ENCODE measurements around the gene TMEM131. TPM values are rescaled to one million over a fixed set of nuclear protein-coding genes. Genes with fewer than 3 reads are reported as not detected.

TMEM131 gene
- total RNA-seq, 2 donors from 2014 or later = 39.0 to 43.0 TPM

GRCh38 chr2:97966545-97967215 is 29.1 kb downstream of the TMEM131 start:
- H3K27me3 ChIP-seq (ENCODE audit: control insufficient read depth, insufficient read depth, low read length, poor library complexity, severe bottlenecking) = no peaks in the 10 kb centered on the region
- peaks cover 1% of the 10 kb centered on the region for H3K36me3 Mint-ChIP-seq (ENCODE audit: low read depth)
- peaks cover 29% of the 10 kb centered on the region for H3K4me1 Mint-ChIP-seq
- no peak overlapping the region for H3K27ac ChIP-seq (ENCODE audit: low read depth, low read length)
- WGBS, 2 experiments (ENCODE audit: insufficient coverage in 1 of 2, insufficient read length in 1 of 2) = 97 to 100% methylated on average over 1 to 3 of the region's 3 CpGs
- DNase-seq = no peak
- no peak overlapping the region for H3K9ac ChIP-seq (ENCODE audit: extremely low read depth, low read length, poor library complexity, severe bottlenecking)
- no peak overlapping the region for H3K4me3 Mint-ChIP-seq
- H3K9me3 ChIP-seq (ENCODE audit: control insufficient read depth, low read length) = no peaks in the 10 kb centered on the region
- no peaks in the 10 kb centered on the region for H3K9me3 Mint-ChIP-seq
- H3K36me3 ChIP-seq (ENCODE audit: control insufficient read depth, insufficient read depth, low read length) = no peaks in the 10 kb centered on the region
- no peak overlapping the region for H3K4me3 ChIP-seq (ENCODE audit: low read length)
- no peaks in the 10 kb centered on the region for H3K4me1 ChIP-seq (ENCODE audit: control insufficient read depth, insufficient read depth, low read length)
- H3K27ac Mint-ChIP-seq = no peak overlapping the region
- TF ChIP-seq CTCF (conservative IDR thresholded peaks at IDR 0.05) = no peak
- no peaks in the 10 kb centered on the region for H3K27me3 Mint-ChIP-seq (ENCODE audit: insufficient read depth)

GRCh38 chr2:97965116-97965515 is 30.6 kb downstream of the TMEM131 start:
- no peaks in the 10 kb centered on the region for H3K9me3 Mint-ChIP-seq
- WGBS, 2 experiments (ENCODE audit: insufficient coverage in 1 of 2, insufficient read length in 1 of 2) = 93 to 94% methylated on average over 8 to 12 of the region's 12 CpGs
- Histone ChIP-seq H3K4me1 (ENCODE audit: control insufficient read depth, insufficient read depth, low read length) (no peaks in the 10 kb centered on the region), H3K9me3 (ENCODE audit: control insufficient read depth, low read length) (no peaks in the 10 kb centered on the region), H3K27ac (ENCODE audit: low read depth, low read length) (no peak overlapping the region), H3K9ac (ENCODE audit: extremely low read depth, low read length, poor library complexity, severe bottlenecking) (no peak overlapping the region), H3K27me3 (ENCODE audit: control insufficient read depth, insufficient read depth, low read length, poor library complexity, severe bottlenecking) (no peaks in the 10 kb centered on the region), H3K36me3 (ENCODE audit: control insufficient read depth, insufficient read depth, low read length) (no peaks in the 10 kb centered on the region), H3K4me3 (ENCODE audit: low read length) (no peak overlapping the region)
- H3K4me3 Mint-ChIP-seq = no peak overlapping the region
- H3K36me3 Mint-ChIP-seq (ENCODE audit: low read depth) = peaks cover 1% of the 10 kb centered on the region
- peak overlapping the region; percentile 7 for H3K27ac Mint-ChIP-seq
- H3K27me3 Mint-ChIP-seq (ENCODE audit: insufficient read depth) = no peaks in the 10 kb centered on the region
- no peak for TF ChIP-seq CTCF (conservative IDR thresholded peaks at IDR 0.05)
- peaks cover 32% of the 10 kb centered on the region for H3K4me1 Mint-ChIP-seq
- no peak for DNase-seq

GRCh38 chr2:97963880-97964279 is 31.9 kb downstream of the TMEM131 start:
- no peaks in the 10 kb centered on the region for H3K4me1 ChIP-seq (ENCODE audit: control insufficient read depth, insufficient read depth, low read length)
- no peak for DNase-seq
- no peak overlapping the region for H3K27ac ChIP-seq (ENCODE audit: low read depth, low read length)
- H3K27ac Mint-ChIP-seq = no peak overlapping the region
- no peaks in the 10 kb centered on the region for H3K27me3 ChIP-seq (ENCODE audit: control insufficient read depth, insufficient read depth, low read length, poor library complexity, severe bottlenecking)
- H3K27me3 Mint-ChIP-seq (ENCODE audit: insufficient read depth) = no peaks in the 10 kb centered on the region
- H3K36me3 ChIP-seq (ENCODE audit: control insufficient read depth, insufficient read depth, low read length) = no peaks in the 10 kb centered on the region
- peaks cover 32% of the 10 kb centered on the region for H3K4me1 Mint-ChIP-seq
- WGBS, 2 experiments (ENCODE audit: insufficient coverage in 1 of 2, insufficient read length in 1 of 2) = 80 to 100% methylated on average over 1 of the region's 1 CpG
- no peak overlapping the region for H3K9ac ChIP-seq (ENCODE audit: extremely low read depth, low read length, poor library complexity, severe bottlenecking)
- no peak for TF ChIP-seq CTCF (conservative IDR thresholded peaks at IDR 0.05)
- H3K4me3 Mint-ChIP-seq = no peak overlapping the region
- no peaks in the 10 kb centered on the region for H3K9me3 Mint-ChIP-seq
- H3K4me3 ChIP-seq (ENCODE audit: low read length) = no peak overlapping the region
- H3K9me3 ChIP-seq (ENCODE audit: control insufficient read depth, low read length) = no peaks in the 10 kb centered on the region
- no peaks in the 10 kb centered on the region for H3K36me3 Mint-ChIP-seq (ENCODE audit: low read depth)

Data from endodermal cell (in vitro differentiated cells).